Measurements from ENCODE around the gene USP22.
A peak's percentile ranks its signal among the peaks of the same experiment; 100 is the strongest.
"Not testable (repeated sequence)": the region's sequence is repeated elsewhere in the genome, so short reads cannot be mapped to it uniquely, and the experiment has no call there.

Gene USP22

DNA sequence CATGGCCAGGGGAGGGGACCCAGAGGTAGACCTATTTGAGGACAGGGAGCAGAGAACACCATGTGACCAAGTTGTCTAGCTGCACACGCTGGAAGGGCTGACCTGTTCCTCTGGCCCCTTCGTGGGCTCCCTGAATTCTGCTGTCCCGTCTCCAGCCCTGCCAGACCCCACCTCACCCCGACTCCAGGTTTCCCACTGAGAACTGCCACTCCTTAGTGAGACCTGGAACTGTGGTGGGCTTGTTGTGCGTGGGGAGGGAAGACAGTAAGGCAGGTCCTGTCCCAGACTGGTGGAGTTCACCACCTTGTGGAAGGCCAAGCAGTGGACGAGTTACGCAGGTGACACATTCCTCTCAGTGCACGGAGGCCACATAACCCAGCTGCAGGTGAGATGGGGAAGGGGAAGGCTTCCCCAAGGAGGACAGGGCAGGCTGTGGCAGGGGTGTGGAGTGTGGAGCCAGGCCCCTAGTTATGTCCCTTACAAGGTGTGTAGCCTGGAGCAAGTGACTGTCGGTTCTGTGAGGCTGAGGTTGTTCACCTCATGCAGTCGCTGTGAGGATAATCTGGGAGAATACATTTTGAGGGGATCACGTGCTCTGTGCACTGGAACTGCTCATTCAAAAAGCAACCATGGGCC, 54.7 kb downstream of the USP22 start:
- DNase-seq (ENCODE audit: low read depth in 2 of 2), result no peak

DNA sequence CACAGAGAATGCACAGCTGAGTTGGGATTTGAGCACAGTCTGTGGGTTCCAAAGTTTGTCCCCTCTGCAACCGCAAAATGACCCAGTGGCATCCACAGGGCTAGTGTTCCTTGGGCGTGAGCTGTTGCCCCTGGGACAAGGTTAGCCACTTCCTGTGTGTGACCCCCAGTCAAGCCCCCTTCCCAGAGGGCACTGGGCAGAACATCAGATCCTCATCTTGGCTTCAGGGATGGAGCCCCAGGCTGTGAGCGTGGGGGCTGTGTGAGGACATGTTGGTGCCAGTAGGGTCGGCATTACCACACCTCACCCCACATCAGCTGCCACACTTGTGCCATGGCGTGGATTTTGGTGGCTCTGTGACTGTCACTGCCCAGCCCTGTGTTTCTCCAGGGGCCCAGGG, 55.3 kb downstream of the USP22 start:
- DNase-seq (ENCODE audit: low read depth in 2 of 2), result no peak

DNA sequence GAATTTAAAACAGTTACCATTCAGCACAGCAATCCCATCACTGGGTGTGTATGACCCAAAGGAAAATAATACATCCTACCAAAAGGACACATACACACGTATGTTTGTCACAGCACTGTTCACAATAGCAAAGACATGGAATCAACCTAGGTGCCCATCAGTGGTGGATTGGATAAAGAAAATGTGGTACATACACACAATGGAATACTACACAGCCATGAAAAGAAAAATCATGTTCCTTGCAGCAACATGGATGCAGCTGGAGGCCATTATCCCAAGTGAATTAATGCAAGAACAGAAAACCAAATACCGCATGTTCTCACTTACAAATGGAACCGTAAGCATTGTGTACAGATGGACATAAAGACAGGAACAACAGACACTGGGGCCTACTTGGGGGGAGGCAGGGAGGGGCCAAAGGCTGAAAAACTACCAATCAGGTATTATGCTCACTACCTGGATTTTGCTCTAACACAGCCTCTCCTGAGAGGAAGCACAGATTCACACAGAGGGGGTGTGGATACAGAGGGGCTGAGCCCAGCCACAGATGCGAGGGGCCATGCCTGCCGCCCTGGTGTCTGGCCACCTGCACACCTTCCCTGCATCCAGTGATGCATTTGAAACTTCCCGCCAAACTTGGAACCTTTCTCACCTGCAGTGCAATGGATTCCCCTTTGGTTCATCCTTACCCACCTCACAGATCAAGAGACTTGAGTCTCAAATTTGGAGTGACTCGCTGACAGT, 55.9 kb downstream of the USP22 start:
- no peak for DNase-seq (ENCODE audit: low read depth in 2 of 2)

DNA sequence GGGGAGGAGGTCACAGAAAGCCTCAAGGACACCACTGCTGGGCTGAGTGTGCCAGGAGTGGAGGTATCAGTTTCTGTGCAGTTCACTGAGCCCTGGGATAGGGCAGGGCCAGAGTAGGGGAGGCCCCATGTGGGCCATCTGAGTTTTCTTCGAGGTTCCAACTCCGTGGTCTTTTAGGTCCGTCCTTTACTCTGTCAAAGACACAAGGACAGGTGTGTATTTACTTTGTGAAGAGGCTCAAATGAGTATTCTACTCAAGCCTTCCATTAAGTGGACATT, 59.5 kb downstream of the USP22 start:
- DNase-seq (ENCODE audit: low read depth in 2 of 2), result no peak

DNA sequence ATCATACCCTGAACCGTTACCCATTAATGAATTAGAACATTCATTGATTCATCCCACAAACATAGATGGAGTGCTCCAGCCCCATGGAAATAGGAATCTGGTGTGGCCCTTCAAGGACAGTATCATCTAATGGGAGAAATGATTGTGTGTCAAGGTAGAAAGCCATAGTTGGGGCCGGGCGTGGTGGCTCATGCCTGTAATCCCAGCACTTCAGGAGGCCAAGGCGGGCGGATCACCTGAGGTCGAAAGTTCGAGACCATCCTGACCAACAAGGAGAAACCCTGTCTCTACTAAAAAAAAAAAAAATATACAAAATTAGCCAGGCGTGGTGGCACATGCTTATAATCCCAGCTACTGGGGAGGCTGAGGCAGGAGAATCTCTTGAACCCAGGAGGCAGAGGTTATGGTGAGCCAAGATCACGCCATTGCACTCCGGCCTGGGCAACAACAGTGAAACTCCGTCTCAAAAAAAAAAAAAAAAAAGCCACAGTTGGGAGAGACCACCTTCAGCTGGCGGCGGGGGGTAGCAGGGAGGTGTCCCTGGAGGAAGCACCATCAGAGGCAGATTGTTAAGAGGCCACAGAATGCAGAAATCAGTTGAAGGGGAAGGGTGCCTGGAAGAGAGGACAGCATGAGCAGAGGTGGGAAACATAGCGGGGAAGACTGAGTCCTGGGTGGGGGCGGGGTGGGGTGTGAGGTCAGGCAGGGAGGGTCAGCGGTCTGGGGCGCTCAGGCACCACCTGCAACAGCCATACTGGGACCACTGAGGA, 60.0 kb downstream of the USP22 start:
- no peak for DNase-seq (ENCODE audit: low read depth in 2 of 2)

DNA sequence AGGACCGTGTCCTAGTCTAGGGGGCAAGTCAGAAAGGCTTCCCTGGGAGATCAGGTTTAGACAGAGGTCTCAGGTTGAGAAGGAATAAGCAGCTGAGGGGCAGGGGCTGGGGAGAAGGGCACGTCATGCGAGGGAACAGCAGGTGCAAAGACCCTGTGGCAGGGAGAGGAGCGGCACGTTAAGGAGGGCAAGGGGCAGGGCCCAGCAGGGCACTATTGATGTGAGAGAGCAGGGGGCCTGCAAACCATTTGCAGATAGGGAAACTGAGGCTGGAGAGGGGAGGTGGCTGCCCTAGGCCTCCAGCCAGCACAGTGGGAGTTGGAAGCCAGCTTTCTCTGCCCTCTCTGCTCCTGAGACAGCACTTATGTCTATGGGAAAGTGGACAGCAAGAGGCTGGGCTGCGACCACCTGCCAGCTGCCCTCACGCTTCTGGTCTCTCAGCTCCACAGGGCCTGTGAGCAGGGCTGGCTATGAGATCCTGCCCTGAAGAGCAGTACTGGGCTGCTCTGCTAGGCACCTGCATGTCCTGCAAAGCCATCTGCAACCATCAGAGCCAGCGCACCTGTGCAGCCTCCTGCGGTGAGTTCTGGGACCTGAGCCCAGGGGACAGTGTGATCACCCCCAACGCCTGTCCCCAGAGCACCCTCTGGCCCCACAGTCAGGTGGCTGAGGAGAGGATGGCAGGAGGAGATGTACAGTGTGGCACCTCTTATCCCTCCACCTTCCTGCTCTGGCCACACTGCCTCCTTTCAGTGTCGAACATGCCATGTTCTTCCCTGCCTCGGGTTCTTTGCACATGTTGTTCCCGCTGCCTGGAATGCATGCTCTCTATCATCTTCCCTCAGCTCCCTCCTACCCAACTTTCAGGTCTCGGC, 61.5 kb downstream of the USP22 start:
- no peak for DNase-seq (ENCODE audit: low read depth in 2 of 2)

DNA sequence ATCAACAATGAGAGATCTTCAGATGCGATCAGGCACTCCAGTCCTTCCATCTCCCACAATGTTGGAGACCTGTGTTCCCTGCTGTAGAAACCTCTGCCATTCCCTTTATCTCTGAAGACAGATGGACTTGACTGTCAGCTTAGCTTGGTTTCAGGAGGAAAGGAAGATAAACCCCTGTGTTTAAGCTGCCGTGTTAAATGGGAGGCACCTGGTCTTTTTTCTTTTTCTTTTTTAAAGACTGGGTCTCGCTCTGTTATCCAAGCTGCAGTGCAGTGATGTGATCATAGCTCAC, 63.1 kb downstream of the USP22 start:
- no peak for DNase-seq (ENCODE audit: low read depth in 2 of 2)

DNA sequence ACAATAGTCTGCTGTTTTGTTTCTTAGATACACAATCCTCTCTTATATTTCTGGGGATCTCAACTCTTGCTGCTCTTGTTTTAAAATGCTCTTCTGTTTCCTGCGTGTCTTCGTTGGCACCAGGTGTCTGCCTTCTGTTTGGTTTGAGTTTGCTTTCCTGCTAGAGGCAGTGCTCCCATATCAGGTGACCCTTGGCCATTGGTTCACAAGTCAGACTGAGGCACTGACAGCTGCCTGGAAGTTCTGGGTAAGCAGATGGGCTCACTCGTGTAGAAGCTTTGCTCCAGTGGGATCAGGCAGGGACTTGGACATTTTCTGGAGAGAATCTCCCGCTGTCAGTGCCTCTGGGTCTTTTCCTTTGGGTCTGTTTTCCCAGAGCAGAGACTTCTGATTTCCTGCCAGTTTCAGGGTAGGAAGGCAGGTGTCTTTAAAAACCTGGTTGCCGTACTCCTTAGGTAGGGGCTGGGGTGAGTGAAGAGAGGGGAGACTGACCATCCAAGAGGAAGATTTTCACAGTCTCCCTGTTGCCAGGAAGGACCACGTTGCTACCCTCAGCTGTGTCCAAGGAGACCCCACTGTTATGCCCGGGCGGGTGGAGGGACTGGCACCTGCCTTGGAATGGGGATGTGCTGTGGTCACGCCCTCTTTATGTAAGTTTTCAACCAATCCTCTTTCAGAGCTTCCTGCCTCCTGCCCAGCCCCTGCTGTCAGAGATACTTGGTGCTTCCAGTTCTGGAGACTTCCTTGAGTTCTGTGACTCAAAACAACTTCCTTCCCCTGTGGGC, 63.6 kb downstream of the USP22 start:
- not testable (repeated sequence) for DNase-seq (ENCODE audit: low read depth in 2 of 2)

DNA sequence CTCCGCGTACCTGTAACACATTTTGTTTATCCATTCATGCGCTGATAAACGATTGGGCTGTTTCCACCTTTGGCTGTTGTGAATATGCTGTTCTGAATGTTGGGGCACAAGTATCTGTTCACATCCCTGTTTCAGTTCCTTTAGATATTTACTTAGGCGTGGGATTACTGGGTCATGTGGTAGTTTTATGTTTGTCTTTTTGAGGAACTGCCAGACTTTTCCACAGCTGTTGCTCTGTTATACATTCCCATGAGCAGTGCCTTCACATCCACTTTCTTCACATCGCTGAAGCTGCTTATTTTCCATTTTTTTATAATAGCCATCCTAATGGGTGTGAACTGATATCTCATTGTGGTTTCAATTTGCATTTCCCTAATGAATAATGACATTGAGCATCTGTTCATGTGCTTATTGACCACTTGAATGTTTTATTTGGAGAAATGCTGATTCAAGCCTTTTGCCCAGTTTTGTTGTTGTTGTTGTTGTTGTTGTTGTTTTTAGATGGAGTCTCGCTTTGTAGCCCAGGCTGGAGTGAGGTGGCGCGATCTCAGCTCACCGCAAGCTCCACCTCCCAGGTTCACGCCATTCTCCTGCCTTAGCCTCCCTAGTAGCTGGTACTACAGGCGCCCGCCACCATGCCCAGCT, 65.1 kb downstream of the USP22 start:
- DNase-seq (ENCODE audit: low read depth in 2 of 2), result not testable (repeated sequence)

DNA sequence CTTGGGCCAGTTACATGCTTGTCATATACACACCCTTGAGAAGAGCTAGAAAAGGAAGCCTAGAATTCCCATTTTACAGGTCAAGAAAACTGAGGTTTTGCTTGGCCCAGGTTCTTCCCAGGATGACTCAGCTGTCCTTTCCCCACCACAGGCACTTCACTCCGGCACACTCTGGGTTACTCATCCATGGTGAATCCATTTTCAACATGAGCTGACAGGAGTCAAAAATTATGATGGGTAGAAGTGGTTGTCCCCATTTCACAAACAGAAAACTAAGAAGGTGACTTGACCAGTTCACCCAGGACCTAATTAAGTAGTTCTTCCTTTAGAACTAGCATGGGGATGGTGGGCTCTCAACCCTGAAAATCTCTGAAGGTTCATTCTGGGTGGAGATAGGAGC, 67.2 kb downstream of the USP22 start:
- no peak for DNase-seq (ENCODE audit: low read depth in 2 of 2)

DNA sequence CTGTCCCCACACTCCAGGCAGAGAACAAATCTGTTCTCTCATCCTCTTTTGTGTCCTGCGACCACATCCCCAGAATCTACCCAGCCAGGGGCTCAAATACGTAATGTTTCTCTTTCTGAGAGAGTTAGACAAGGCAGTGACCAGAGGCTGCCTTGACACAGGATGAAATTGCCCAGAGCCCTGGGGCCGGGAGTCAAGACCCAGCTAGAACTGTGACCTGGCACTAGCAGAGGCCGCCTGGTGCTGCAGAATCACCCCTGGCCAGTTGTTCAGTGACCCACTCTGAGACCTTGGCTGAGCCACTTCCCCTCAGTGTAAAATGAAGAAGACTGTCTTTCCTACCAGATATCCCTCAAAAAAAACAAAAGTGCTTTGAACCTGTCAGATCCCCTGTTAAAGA, 72.5 kb downstream of the USP22 start:
- DNase-seq (ENCODE audit: low read depth in 2 of 2), result no peak

DNA sequence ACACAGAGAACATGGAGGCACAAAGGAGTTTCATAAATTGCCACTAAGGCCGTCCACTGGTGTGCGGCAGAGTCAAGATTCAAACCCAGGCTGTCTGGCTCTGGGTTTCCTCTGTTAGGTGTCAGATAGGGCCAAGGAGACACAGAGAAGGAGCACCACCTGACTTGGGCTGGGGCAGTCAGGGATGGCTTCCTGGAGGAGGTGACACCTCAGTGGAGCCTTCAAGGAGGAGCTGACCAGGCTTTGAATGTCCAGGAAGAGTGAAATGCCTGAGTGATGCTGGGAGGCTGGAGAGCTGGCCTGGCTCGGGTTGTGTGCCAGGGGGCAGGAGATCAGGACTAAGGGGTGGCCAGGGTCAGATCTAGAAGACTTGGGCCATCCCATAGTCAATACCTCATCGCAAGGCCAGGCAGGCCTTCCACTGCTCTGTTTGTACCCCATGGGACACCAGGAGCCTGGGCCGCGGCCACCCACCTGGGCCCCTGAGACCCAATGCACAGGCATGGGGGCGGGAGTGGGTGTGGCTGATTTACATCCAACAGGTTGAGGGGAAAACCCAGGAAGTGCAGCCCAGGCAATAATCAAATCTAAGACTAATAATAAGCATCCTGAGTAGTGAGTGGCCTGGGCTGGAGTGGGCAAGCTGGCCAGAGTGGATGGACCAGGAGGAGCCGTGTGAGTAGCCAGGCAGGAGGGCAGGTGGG, 73.7 kb downstream of the USP22 start:
- DNase-seq (ENCODE audit: low read depth in 2 of 2), result no peak

DNA sequence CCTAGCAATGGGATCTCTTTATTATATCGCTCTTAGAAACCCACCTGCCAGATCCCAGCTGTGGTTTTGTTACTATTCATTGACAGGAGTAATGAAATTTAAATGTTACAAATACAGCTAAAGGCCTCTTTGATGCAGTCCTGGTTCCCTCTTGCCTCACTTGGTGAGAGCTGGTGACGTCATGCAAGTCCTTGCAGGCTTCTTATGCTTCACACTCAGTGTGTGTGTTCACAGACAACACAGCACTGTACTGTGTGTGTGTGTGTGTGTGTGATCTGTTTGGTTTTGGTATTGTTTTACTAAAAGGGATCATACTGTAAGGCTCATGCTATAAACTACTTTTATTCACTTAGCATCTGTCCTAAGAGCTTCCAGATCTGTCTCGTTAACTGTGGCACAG, 75.0 kb downstream of the USP22 start:
- DNase-seq (ENCODE audit: low read depth in 2 of 2), result no peak

DNA sequence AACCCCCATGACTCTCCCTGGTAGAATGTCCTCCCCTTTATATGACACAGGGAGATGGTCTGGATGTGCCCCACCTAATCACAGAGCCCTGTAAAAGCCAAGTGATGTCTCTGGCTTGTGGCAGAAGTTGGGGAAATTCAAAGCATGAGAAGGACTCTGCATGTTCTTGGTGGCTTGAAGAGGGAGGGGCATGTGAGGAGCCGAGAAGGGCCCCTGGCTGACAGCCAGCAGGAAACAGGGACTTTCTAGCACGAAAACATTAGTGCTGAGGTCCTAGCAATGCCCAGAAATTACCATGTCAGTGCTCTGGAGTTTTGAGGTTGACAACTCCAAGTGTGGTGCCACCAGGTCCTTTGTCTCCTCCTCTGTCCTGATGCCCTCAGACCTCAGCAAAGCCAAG, 75.9 kb downstream of the USP22 start:
- no peak for DNase-seq (ENCODE audit: low read depth in 2 of 2)

DNA sequence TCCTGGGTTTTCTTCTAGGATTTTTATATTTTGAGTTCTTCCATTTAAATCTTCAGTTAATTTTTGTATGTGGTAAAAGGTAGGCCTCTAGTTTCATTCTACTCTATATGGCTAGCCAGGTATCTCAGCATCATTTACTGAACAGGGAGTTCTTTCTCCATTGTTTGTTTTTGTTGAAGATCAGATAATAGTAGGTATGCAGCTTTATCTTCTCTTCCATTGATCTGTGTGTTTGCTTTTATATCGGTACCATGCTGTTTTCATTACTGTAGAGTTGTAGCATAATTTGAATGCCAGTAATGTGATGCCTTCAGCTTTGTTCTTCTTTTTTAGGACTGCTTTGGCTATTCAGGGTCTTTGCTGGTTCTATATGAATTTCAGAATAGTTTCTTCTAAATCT, 77.3 kb downstream of the USP22 start:
- no peak for DNase-seq (ENCODE audit: low read depth in 2 of 2)

DNA sequence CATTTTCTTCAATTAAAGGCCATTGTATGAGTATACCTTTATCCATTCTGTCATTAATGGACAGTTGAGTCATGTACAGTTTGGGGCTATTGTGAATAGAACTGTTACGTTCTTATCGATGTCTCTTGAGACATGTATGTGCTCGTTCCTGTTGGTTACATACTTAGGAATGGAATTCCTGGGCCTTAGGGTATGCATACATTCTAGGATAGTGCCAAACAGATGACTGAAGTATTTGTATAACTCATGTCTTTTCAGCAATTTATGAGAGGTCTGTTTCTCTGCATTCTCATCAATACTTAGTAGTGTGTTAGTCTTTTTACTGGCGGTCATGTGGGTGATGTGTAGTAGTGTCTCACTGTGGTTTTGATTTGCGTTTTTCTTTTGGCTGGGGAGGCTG, 81.2 kb downstream of the USP22 start:
- peak; percentile 61 to 69 for DNase-seq (ENCODE audit: low read depth in 2 of 2)

DNA sequence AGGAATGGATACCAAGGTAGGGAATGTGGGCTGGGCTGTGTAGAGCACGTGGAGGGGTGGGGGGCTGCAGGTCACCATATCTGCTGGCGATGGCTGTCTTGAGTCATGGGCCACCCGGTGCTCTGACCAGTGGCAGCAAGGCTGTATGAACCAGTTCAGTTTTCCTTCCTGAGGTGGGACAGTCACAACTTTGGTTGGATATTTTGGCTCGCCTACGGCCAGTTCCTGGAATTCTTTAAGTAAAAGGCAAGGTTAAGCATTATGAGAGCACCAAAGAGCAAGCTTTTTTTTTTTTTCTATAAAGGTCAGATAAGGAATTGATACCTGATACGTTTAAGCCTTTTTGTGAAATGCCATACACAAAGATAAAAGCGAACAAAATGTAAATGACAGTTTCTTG, 81.9 kb downstream of the USP22 start:
- DNase-seq (ENCODE audit: low read depth in 2 of 2), result no peak

DNA sequence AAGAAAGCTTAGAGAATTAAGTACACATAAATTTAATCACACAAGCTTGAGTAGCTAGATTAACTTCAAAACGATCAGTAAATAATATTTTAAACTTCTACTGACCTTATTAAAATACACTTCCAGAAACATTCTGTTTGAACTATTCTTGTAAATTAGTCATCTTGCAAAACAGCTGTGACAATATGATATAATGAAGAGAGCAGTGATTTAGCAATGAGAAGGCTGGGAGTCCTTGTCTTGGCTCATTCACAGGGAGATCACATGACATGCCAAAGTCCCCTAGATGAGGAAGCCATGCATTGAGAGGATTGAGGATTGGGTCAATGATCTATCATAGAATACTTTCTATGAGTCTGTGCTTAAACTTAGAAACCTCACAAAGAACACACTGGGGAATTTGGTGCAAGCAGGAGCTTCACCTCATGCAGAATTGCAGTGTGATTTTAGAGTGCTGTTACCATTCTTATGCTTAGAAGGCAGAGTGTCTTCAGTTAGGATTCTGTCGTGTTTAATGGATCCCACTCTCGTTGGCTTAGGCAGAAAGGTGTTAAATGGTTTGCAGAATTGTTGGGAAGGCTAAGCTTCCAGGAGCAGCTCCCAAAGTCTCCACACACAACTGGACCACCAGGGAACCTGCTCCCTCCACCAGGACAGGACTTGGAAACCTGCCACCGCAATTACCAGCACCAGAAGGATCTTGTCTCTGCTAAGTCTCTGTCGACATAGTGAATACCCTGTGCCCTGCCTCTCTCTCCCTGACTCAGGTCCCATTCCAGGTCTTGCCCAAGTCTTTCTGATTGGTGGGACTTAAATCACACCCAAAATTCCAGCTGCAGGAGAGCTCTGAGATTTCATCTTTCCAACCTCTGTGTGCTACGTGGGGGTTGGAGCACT, 87.1 kb downstream of the USP22 start:
- DNase-seq (ENCODE audit: low read depth in 2 of 2), result no peak

DNA sequence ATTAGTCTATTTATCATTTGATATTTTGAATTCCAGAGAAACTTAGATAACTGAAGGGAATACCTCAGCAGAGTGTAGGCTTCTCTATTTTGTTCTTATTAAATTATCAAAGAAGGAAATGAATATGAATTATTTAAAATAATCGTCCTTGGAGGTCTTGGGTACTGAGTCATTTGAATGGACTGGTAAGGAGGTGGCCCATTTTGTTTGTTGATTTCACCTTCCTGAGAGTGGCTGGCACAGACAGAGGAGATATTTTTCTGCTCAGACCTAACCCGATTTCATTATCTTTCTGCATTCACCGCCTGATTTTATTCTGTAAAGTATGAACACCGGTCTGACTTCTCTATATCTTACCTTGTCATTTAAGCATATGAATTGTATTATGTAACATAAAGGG, 88.0 kb downstream of the USP22 start:
- DNase-seq (ENCODE audit: low read depth in 2 of 2), result no peak

DNA sequence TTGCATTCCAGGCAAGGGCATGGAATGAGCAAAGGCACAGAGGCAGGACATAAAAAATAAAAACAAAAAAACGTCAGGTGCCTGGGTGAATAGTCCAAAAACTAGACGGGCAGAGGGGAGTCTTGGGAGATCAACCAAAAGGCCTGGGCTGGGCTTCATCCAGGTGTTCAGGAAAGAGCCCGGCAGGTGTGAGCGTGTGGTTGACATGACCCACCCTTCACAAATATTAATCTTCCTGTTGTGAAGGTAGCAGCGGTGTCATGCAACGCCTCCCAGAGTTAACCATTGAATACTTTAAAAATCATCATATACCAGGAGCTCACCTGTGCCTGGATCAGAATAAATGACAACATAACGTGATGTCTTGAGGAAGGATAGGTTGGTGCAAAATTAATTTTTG, 90.6 kb downstream of the USP22 start:
- DNase-seq (ENCODE audit: low read depth in 2 of 2), result no peak

Data from fibroblast of skin of left quadriceps (primary cell).